Measurements from ENCODE around the gene SHFL.

The SHFL gene

DNA sequence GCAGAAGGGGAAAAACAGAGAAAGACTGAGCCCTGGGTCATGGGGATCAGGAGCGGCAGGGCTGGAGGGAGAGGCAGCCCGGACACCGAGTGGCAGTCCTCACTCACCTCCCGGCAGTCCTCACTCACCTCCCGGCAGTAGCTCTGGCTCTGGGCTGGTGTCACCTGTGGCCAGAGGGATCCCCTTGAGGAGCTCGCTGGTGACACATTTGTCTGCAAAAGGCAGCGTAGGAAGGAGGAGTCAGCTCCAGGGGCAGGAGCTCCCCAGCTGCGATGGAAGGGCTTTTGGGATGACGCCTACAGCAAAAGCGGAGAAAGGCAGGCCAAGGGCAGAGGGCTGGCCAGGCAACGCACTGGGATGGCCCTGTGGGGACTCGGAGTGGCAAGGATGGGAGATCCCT lies 32.8 kb downstream of the SHFL start:
- no peak for FAIRE-seq
- DNase-seq (ENCODE audit: insufficient read length) = no peak
- TF ChIP-seq POLR2AphosphoS5 (IDR thresholded peaks at IDR 0.05; ENCODE audit: low read depth, low read length) (no peak), POLR2A (IDR thresholded peaks at IDR 0.05; ENCODE audit: low read depth, low read length) (no peak), TAF1 (IDR thresholded peaks at IDR 0.05; ENCODE audit: borderline replicate concordance, low read depth, low read length) (no peak)

DNA sequence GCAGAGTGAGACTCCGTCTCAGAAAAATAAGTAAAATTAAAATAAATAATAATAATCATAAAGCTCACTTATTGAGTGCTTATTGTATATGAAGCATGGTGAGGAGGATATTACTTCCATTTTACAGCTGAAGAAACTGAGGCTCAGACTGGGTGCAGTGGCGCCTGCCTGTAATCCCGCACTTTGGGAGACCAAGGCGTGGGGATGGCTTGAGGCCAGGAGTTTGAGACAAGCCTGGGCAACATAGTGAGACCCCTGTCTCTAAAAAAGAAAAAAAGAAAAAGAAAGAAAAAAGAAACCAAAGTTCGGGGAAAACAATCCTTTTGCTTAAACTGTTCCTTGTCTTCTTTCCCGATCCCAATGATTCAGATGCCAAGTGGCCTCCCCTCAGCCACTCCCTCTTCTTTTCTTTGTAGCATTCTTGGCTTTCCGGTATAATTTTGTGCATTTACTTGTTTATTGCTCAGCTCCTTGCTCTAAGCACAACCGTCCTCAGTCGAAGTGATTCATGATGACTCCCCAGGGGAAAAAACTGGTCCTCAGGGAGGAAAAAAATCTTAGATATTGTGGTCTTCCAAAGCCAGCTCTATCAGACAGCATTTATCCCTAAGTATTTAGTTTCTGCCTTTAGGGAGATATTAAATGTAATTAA lies 34.5 kb downstream of the SHFL start:
- TF ChIP-seq POLR2A (IDR thresholded peaks at IDR 0.05; ENCODE audit: low read depth, low read length) (no peak), TAF1 (IDR thresholded peaks at IDR 0.05; ENCODE audit: borderline replicate concordance, low read depth, low read length) (no peak), POLR2AphosphoS5 (IDR thresholded peaks at IDR 0.05; ENCODE audit: low read depth, low read length) (no peak)
- FAIRE-seq (no peak), DNase-seq (ENCODE audit: insufficient read length) (no peak)

DNA sequence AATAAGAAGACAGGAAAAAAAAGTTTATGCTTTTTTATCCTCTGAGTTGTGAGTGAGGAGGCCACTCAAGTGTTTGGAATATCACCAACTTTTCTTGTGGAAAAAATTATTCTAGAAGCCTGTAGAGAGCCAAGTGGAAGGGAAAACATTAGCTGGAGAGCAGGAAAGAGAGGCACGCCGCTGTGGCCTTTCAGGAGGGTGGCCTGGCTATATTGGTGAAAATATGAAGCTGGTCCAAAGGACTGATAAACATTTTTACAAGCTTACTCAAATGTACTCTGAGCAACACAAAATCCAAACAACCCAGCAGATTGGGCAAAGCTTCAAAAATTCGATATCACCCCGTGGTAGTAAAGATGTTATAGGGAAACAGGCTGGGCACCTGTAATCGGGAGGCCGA lies 35.9 kb downstream of the SHFL start:
- no peak for FAIRE-seq

DNA sequence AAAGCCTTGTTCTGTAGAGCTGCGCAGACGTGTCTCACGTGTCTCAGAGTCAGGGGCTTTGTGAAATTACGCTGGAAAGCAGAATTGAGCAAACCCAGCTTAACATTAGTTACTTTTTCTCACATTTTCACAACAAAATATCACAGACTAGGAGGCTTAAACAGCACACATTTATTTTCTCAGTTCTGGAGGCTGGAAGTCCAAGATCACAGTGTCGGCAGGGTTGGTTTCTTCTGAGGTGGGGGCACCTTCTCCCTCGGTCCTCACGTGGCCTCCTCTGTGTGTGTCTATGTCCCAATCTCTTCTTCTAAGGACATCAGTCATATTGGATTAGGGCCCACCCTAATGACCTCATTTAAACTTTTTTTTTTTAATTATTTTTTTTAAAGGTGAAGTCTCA lies 38.3 kb downstream of the SHFL start:
- FAIRE-seq (no peak), DNase-seq (ENCODE audit: insufficient read length) (no peak)
- TF ChIP-seq POLR2A (IDR thresholded peaks at IDR 0.05; ENCODE audit: low read depth, low read length) (no peak), POLR2AphosphoS5 (IDR thresholded peaks at IDR 0.05; ENCODE audit: low read depth, low read length) (no peak), TAF1 (IDR thresholded peaks at IDR 0.05; ENCODE audit: borderline replicate concordance, low read depth, low read length) (no peak)

More for the DNA sequence above, 35.9 kb downstream of the SHFL start:
- no peak for DNase-seq (ENCODE audit: insufficient read length)
- TF ChIP-seq TAF1 (IDR thresholded peaks at IDR 0.05; ENCODE audit: borderline replicate concordance, low read depth, low read length) (no peak), POLR2A (IDR thresholded peaks at IDR 0.05; ENCODE audit: low read depth, low read length) (no peak)

DNA sequence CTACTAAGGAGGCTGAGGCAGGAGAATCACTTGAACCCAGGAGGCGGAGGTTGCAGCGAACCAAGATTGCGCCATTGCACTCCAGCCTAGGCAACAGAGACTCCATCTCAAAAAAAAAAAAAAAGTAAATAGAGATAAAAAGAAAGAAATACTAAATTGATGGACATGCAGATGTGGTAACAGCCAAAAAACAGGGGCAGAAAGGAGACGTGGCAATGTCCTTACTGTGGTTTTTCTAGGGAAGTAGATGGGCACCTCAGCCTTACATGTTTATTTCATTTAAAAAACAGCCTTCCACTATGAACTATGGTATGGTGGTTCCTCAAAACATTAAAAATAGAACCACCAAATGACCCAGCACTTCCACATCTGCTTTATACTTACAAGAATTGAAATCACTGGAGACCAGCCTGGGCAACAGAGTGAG lies 40.1 kb downstream of the SHFL start:
- TF ChIP-seq POLR2A (IDR thresholded peaks at IDR 0.05; ENCODE audit: low read depth, low read length) (no peak), POLR2AphosphoS5 (IDR thresholded peaks at IDR 0.05; ENCODE audit: low read depth, low read length) (no peak), TAF1 (IDR thresholded peaks at IDR 0.05; ENCODE audit: borderline replicate concordance, low read depth, low read length) (no peak)
- FAIRE-seq (no peak), DNase-seq (ENCODE audit: insufficient read length) (no peak)

DNA sequence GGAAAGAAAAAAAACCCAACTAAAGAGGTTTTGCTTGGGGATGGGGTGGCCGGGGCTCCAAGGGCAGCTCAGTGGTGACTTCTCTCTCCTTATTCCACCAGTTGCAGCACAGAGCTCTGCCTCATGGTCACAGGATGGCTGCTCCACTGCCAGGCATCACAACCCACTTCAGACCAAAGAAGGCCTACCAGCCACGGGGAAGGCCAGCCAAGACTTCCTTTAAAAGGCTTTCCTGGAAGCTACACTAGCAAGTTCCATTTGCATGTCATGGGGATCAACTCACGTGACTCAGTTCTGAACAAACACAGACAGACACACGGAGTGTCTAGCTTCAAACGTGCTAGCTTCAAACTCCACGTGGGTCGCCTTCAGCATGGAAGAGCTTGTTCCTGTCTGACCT lies 46.8 kb downstream of the SHFL start:
- no peak for TF ChIP-seq POLR2AphosphoS5 (IDR thresholded peaks at IDR 0.05; ENCODE audit: low read depth, low read length)
- TF ChIP-seq POLR2A (IDR thresholded peaks at IDR 0.05; ENCODE audit: low read depth, low read length) = no peak
- no peak for TF ChIP-seq TAF1 (IDR thresholded peaks at IDR 0.05; ENCODE audit: borderline replicate concordance, low read depth, low read length)
- no peak for DNase-seq (ENCODE audit: insufficient read length)
- FAIRE-seq = no peak

DNA sequence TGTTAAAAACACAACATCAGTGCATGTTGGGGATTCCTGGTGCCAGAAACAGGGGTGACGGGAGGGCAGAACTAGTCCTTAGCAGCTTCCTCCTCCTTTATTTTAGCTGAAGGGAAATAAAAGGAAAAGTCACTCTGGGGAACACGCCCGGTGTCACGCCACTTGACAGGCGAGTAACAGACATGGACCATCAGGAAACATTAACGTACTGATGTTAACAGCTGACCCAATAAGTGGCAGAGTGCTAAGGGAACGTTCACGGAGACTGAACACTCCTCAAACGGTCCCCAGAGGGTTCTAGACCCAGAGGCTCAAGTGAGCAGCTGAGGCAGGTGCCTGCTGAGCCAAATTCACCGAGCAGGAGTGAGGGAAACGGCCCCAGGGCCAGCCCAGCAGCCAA lies 47.5 kb downstream of the SHFL start:
- no peak for FAIRE-seq
- no peak for TF ChIP-seq TAF1 (IDR thresholded peaks at IDR 0.05; ENCODE audit: borderline replicate concordance, low read depth, low read length)
- TF ChIP-seq POLR2AphosphoS5 (IDR thresholded peaks at IDR 0.05; ENCODE audit: low read depth, low read length) = no peak
- no peak for TF ChIP-seq POLR2A (IDR thresholded peaks at IDR 0.05; ENCODE audit: low read depth, low read length)
- no peak for DNase-seq (ENCODE audit: insufficient read length)

DNA sequence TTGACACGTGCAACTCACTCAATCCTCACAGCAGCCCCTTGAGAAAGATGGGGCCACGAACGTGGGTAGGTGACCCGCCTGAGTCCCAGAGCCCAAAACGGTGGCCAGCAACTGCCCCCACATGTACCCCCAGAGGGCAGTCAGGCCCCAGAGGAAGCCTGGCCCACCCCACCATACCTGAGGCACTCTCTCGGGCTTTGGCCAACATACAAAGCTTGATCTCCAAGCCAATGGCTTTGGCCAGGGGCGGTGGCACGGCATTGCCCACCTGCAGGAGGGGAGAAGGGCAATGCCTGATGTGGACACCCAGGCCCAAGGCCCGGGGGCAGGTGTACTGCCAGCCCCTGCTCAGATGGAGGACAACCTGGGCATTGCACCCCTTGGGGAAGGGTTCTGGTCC lies 47.9 kb downstream of the SHFL start:
- no peak for FAIRE-seq
- no peak for DNase-seq (ENCODE audit: insufficient read length)
- no peak; the same call in 1 of the 2 replicates for TF ChIP-seq POLR2A (IDR thresholded peaks at IDR 0.05; ENCODE audit: low read depth, low read length)
- TF ChIP-seq POLR2AphosphoS5 (IDR thresholded peaks at IDR 0.05; ENCODE audit: low read depth, low read length) = no peak
- no peak for TF ChIP-seq TAF1 (IDR thresholded peaks at IDR 0.05; ENCODE audit: borderline replicate concordance, low read depth, low read length)

DNA sequence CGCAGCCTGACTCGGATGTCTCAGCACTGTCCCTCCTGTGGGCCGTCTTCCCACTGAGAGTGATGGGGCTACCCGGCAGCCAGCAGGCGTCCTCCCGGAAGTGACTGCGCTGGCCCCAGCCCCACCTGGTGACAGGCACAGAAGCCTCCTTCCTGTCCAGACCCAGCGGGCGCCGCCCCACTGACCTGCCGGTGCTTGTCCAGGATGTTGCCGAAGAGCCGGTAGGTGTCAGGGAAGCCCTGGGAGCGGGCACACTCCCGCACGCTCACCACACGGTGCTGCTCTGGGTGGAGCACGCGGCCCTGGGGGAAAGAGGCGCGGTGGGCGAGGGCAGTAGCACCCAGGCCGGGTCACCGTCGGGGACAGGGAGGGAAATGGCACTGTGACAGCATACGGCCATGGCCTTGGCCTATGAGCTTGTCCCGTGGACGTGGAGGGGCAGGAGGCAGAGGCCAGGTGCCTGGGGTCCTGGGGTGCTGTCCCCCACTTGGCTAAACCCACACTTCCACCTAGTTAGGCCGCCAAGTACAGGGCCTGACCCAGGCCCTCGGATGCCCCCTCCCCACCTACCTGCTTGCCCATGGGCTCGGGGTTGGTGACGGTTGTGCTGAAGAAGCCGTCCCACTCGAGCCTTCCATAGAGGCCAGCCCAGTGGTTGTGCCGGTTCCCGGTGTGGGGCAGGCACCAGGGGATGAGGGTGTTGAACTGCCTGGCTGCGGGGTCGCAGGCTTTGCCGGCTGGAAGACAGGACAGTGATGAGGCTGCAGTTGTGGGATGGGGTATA lies 49.6 kb downstream of the SHFL start:
- DNase-seq (ENCODE audit: insufficient read length) (no peak), FAIRE-seq (no peak)
- TF ChIP-seq POLR2AphosphoS5 (IDR thresholded peaks at IDR 0.05; ENCODE audit: low read depth, low read length) (0 out of 2 replicates have a peak, but pooled peaks have one; percentile 42), TAF1 (IDR thresholded peaks at IDR 0.05; ENCODE audit: borderline replicate concordance, low read depth, low read length) (no peak), POLR2A (IDR thresholded peaks at IDR 0.05; ENCODE audit: low read depth, low read length) (0 out of 2 replicates have a peak, but pooled peaks have one; percentile 18)

GRCh38 chr19:10136936-10137335 lies 50.8 kb downstream of the SHFL start:
- FAIRE-seq = no peak
- TF ChIP-seq POLR2A (IDR thresholded peaks at IDR 0.05; ENCODE audit: low read depth, low read length) (no peak), TAF1 (IDR thresholded peaks at IDR 0.05; ENCODE audit: borderline replicate concordance, low read depth, low read length) (no peak), POLR2AphosphoS5 (IDR thresholded peaks at IDR 0.05; ENCODE audit: low read depth, low read length) (no peak)

DNA sequence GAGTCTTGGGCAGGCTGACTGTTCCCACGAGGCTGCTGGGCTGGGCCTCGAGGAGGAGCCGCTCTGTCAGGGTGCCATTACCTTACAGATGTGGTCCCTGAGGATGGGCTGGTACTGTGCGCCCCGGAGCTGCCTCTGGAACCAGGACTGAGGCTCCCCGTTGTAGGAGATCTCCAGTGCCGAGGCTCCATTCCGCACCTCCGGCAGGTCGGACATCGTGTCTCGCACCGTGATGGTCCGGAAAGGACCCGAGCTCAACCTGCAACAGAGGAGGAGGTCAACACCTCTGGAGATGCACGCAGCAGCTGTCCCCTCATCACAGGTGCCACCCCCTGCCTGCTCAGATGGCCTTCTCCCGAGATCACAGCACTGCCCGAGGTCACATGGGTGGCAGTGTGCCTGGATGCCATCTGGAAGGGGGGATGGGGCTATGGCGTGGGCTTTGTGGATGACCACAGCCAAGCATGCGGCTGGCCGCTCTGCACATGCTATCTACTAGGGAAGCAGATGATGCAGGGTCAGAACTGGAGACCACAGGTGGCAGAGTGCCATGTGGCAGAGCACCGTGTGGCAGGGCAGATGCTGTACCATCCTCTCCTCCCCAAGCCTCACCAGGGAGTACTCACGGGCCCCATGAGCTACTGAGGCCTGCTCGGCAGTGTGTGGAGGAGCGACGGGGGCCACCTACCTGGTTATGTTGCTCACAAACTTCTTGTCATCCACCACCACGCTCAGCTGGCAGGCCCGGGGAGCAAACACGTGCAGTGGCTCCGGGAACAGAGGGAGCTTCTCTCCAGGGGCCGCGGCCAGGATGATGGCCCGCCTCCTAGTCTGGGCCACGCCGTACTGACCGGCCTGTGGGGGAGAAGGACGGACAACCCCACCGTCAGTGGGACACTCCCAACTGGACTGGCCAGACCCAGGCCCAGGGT lies 51.9 kb downstream of the SHFL start:
- FAIRE-seq (no peak), DNase-seq (ENCODE audit: insufficient read length) (no peak)
- TF ChIP-seq POLR2AphosphoS5 (IDR thresholded peaks at IDR 0.05; ENCODE audit: low read depth, low read length) = no peak; the same call in 1 of the 2 replicates
- TF ChIP-seq POLR2A (IDR thresholded peaks at IDR 0.05; ENCODE audit: low read depth, low read length) = no peak
- no peak for TF ChIP-seq TAF1 (IDR thresholded peaks at IDR 0.05; ENCODE audit: borderline replicate concordance, low read depth, low read length)

More at GRCh38 chr19:10136936-10137335, 50.8 kb downstream of the SHFL start:
- DNase-seq (ENCODE audit: insufficient read length) = no peak

Measured in GM12892 (cell line).